Keratinocyte (primary cell): ENCODE measurements around the gene BRPF3.

Source experiments
- EZH2 ChIP-seq: IDR thresholded peaks from one replicate; pipeline ENCODE4 v1.6.1; 2012; ENCODE audit warnings: inconsistent platforms, mild to moderate bottlenecking, low read length, moderate library complexity
- TF ChIP-seq, protein P1 (sequence below), 3 experiments: IDR thresholded peaks in 1 of 3; conservative IDR thresholded peaks in 1 of 3; optimal IDR thresholded peaks in 1 of 3; 2 replicates in 2 of 3; 3 replicates in 1 of 3; pipeline versions ENCODE3 to v1.5.1; 2011; ENCODE audit warnings: low read length in 3 of 3, mild to moderate bottlenecking in 3 of 3, moderate library complexity in 2 of 3, control low read depth in 1 of 3, inconsistent platforms in 1 of 3; ENCODE audit not compliant: insufficient read depth in 2 of 3; ENCODE audit errors: extremely low read depth in 1 of 3

DNA sequence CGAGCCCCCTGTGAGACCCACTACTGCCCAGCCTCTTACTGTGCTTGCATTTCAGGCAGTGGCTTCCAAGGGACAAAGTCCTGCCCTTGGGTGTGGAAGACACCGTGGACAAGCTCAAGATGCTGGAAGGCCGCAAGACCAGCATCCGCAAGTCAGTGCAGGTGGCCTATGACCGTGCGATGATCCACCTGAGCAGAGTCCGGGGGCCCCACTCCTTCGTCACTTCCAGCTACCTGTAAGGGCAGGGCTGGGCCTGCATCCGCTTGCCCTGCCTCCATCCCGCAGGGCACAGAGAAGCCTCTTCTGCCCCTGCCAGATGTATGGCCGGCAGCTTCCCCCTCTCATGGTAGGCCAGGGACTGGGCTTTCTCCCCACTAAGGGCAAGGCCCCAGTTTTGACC is 33.8 kb downstream of the BRPF3 start:
- TF ChIP-seq, protein P1, sequence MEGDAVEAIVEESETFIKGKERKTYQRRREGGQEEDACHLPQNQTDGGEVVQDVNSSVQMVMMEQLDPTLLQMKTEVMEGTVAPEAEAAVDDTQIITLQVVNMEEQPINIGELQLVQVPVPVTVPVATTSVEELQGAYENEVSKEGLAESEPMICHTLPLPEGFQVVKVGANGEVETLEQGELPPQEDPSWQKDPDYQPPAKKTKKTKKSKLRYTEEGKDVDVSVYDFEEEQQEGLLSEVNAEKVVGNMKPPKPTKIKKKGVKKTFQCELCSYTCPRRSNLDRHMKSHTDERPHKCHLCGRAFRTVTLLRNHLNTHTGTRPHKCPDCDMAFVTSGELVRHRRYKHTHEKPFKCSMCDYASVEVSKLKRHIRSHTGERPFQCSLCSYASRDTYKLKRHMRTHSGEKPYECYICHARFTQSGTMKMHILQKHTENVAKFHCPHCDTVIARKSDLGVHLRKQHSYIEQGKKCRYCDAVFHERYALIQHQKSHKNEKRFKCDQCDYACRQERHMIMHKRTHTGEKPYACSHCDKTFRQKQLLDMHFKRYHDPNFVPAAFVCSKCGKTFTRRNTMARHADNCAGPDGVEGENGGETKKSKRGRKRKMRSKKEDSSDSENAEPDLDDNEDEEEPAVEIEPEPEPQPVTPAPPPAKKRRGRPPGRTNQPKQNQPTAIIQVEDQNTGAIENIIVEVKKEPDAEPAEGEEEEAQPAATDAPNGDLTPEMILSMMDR (optimal IDR thresholded peaks at IDR 0.05 in 1 of 3, IDR thresholded peaks at IDR 0.05 in 1 of 3, conservative IDR thresholded peaks at IDR 0.05 in 1 of 3; ENCODE audit: extremely low read depth in 1 of 3, insufficient read depth in 2 of 3, low read length in 3 of 3): no peak
- TF ChIP-seq EZH2: no peak
